Esophagus (tissue), 2 donors: ENCODE measurements around the gene EXOC2. TPM values are rescaled to one million over a fixed set of nuclear protein-coding genes. Genes with fewer than 3 reads are reported as not detected.
"Not testable (repeated sequence)": the region's sequence is repeated elsewhere in the genome, so short reads cannot be mapped to it uniquely, and the experiment has no call there.

ENCODE experiments used
- H3K27ac ChIP-seq, 2 donors: one replicate each; pipeline ENCODE4 v1.5.1; 2013; ENCODE audit warnings: low read depth in 2 of 2, mild to moderate bottlenecking in 2 of 2, inconsistent platforms in 1 of 2, low read length in 1 of 2, moderate library complexity in 1 of 2
- H3K27me3 ChIP-seq, 2 donors: one replicate each; pipeline ENCODE4 v1.6.1; 2013; ENCODE audit warnings: low read length in 2 of 2, control low read depth in 1 of 2, mild to moderate bottlenecking in 1 of 2; ENCODE audit not compliant: insufficient read depth in 2 of 2, control insufficient read depth in 1 of 2
- H3K36me3 ChIP-seq, 2 donors: one replicate each; pipeline ENCODE4 v1.6.1; 2013; ENCODE audit warnings: low read length in 1 of 2; ENCODE audit not compliant: control insufficient read depth in 2 of 2, insufficient read depth in 2 of 2
- H3K4me1 ChIP-seq, 2 donors: one replicate each; pipeline ENCODE4 v1.6.1; 2013; ENCODE audit warnings: low read length in 1 of 2; ENCODE audit not compliant: control insufficient read depth in 2 of 2, insufficient read depth in 2 of 2
- H3K4me3 ChIP-seq, 2 donors: one replicate each; pipeline ENCODE4 v1.5.1; 2013; ENCODE audit warnings: low read length in 2 of 2, mild to moderate bottlenecking in 2 of 2, low read depth in 1 of 2, moderate library complexity in 1 of 2
- H3K9me3 ChIP-seq, 2 donors: one replicate each; pipeline ENCODE4 v1.6.1; 2013; ENCODE audit warnings: mild to moderate bottlenecking in 2 of 2, low read depth in 1 of 2, low read length in 1 of 2, moderate library complexity in 1 of 2; ENCODE audit not compliant: control insufficient read depth in 2 of 2, insufficient read depth in 1 of 2
- WGBS, 2 donors: extraction: QIAGEN DNeasy Blood & Tissue Kit; methylation state at CpG; one replicate each; pipeline ENCODE4 v1.1.7; 2013; 5-methylcytosine and 5-hydroxymethylcytosine counted together
- polyA plus RNA-seq, 2 donors: library from polyadenylated mRNA; stranded (reverse); fragments of 200-250 nt; gene quantifications; one replicate each; pipeline ENCODE4 v1.2.3, GENCODE V29; 2013
- donor health status: healthy with polysubstance abuse.
- donor health status: Bipolar disorder and iron deficiency.

The EXOC2 gene
- polyA plus RNA-seq, 2 donors = 5.0 to 9.5 TPM

DNA sequence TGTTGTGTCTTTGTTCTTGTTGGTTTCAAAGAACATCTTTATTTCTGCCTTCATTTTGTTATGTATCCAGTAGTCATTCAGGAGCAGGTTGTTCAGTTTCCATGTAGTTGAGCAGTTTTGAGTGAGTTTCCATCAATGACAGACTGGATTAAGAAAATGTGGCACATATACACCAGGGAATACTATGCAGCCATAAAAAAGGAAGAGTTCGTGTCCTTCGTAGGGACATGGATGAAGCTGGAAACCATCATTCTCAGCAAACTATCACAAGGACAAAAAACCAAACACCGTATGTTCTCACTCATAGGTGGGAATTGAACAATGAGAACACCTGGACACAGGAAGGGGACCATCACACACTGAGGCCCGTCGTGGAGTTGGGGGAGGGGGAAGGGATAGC is 87.0 kb downstream of the EXOC2 start:
- H3K4me1 ChIP-seq, H3K4me3 ChIP-seq, H3K9me3 ChIP-seq, H3K27ac ChIP-seq, H3K36me3 ChIP-seq, H3K27me3 ChIP-seq: not testable (repeated sequence)
- 90 to 96% methylated on average over 5 of the region's 5 CpGs for WGBS, 2 donors

DNA sequence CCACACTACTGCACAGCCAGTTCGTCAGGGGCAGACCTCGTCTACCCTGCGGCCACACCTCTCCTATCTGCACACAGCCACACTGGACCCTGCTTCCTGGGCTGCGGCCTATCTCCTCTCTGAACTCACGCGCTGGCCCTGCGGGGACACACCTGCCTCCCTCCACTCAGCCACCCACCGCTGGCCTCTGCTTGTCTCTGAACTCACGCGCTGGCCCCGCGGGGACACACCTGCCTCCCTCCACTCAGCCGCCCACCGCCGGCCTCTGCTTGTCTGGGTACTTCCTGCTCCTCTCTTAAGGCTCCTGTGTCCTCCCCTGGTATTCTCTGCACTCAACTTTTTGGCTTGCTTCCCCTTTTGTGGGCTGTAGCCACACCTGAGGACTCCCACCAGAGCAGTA is 88.4 kb downstream of the EXOC2 start:
- Histone ChIP-seq H3K27me3 (no peaks in the 10 kb centered on the region), H3K27ac (no peak overlapping the region), H3K4me1 (no peaks in the 10 kb centered on the region), H3K4me3 (no peak overlapping the region), H3K36me3 (peaks cover 0 to 10% of the 10 kb centered on the region in 2 donors), H3K9me3 (no peaks in the 10 kb centered on the region)
- 96 to 98% methylated on average over 15 of the region's 15 CpGs for WGBS, 2 donors

- no peaks in the 10 kb centered on the region for H3K27me3 ChIP-seq
- no peak overlapping the region for H3K4me3 ChIP-seq
- peaks cover 0 to 10% of the 10 kb centered on the region in 2 donors for H3K36me3 ChIP-seq
- no peaks in the 10 kb centered on the region for H3K4me1 ChIP-seq
- WGBS, 2 donors = 95 to 96% methylated on average over 6 of the region's 6 CpGs
- H3K27ac ChIP-seq = peak overlapping the region in 1 of 2 donors; percentile 10
- no peaks in the 10 kb centered on the region for H3K9me3 ChIP-seq
Observed at GRCh38 chr6:603265-603664, 89.7 kb downstream of the EXOC2 start.

DNA sequence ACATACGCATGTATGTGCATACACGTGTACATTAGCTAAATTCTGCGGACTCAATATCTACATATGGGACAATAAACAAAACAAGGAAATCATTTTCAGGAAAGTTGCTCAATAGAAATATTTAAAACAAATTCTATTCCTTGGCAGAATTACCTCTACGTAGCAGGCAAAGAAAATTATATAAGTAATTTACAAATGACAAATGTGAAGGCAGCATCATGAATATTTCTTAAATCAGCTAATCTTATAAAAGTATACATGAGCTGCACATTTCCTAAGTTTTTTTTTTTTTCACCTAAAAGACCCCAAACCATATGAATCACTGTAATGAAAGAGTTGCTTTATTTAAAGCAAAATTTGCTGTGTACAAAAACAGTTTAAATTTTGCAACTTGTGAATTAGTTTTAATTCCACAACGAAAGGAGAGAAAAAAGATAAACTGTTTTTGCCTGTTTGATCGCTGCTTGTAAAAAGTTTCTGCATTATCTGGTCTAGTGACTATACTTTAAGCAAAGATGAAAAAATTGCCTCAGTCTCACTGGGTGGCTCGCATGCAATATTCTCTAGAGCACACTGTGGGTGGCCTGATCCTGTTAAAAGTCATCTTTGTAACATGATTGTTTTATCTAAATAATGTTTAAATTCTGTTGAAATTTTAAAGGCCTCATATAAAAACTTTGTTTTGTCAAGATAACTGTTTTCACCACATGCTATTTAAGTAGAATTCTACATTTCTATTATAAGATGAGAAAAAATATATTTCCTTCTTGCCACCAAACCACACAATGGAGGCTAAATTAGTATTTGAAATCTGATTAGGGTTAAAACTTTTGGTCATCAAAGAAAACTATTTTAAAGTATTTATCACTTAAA is 93.1 kb downstream of the EXOC2 start:
- no peak overlapping the region for H3K4me3 ChIP-seq
- H3K36me3 ChIP-seq = peaks cover 0 to 14% of the 10 kb centered on the region in 2 donors
- no peak overlapping the region for H3K27ac ChIP-seq
- H3K27me3 ChIP-seq = no peaks in the 10 kb centered on the region
- H3K9me3 ChIP-seq = no peaks in the 10 kb centered on the region
- no peaks in the 10 kb centered on the region for H3K4me1 ChIP-seq
- 92 to 94% methylated on average over 7 of the region's 7 CpGs for WGBS, 2 donors

GRCh38 chr6:593907-594212 is 99.1 kb downstream of the EXOC2 start:
- Histone ChIP-seq H3K27ac (peak overlapping the region in 1 of 2 donors; percentile 19), H3K36me3 (peaks cover 7 to 18% of the 10 kb centered on the region in 2 donors), H3K27me3 (no peaks in the 10 kb centered on the region), H3K4me3 (no peak overlapping the region), H3K4me1 (no peaks in the 10 kb centered on the region), H3K9me3 (no peaks in the 10 kb centered on the region)
- WGBS, 2 donors = 53 to 78% methylated on average over 2 of the region's 2 CpGs

DNA sequence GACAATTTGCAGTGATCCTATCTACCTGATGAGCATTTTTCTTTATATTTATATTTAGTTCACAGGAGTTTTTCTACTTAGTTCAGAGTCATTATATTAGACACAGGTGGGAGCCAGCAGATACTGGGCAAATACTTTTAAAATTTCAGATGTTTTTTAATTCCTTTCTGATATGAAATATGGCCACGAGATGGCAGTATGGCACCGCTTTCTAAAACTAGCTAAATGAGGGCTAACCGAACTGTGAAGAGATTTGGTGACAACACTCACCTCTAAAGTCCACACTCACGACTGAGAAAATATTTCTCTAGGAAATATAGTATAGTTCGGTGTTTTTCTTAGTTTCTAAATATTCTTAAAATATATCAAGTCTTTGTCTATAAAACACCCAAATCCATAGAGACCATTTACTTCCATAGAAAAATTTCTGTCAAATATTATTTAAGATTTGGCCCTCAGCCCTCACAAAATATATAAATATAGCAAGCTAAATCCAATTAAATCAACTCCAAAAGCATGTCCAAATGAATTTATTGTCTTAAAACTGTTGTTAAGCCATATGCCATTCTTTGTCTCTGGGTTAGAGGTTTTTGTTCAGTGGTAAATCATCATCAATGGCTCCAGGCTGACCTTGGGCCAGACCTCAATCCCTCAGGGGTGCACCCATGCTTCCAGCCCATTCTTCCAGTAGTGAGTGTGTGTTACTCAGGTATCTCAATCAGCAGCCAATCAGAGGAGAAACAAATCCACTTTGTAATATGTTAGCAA is 99.6 kb downstream of the EXOC2 start:
- Histone ChIP-seq H3K36me3 (peaks cover 7 to 20% of the 10 kb centered on the region in 2 donors), H3K9me3 (no peaks in the 10 kb centered on the region), H3K4me1 (no peaks in the 10 kb centered on the region), H3K27me3 (no peaks in the 10 kb centered on the region), H3K27ac (peak overlapping the region in 1 of 2 donors; percentile 19), H3K4me3 (no peak overlapping the region)
- 3 to 4% methylated on average over 5 of the region's 5 CpGs for WGBS, 2 donors

- Histone ChIP-seq H3K36me3 (peaks cover 7 to 10% of the 10 kb centered on the region in 2 donors), H3K4me3 (no peak overlapping the region), H3K9me3 (no peaks in the 10 kb centered on the region), H3K4me1 (no peaks in the 10 kb centered on the region), H3K27me3 (no peaks in the 10 kb centered on the region), H3K27ac (no peak overlapping the region)
- WGBS, 2 donors = 96% methylated on average over 22 of the region's 22 CpGs
Observed at GRCh38 chr6:589090-589489, 103.8 kb downstream of the EXOC2 start.

DNA sequence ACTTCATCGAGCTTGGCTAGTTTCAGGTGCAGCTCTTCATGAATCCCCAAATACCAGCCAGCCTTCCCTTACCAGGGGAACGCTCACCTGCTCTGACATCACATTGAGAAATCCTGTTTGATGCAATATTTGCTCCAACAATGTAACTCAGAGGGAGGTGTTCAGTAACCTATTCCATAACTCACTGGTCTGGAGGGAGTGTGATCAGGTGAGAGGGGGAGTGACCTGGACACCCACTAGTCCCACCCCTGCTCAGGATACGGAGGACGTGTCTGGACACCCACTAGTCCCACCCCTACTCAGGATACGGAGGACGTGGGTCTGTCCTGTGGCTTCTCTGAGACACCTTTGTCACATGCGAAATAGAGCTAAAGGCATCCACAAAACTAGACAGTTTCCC is 106.4 kb downstream of the EXOC2 start:
- Histone ChIP-seq H3K4me1 (no peaks in the 10 kb centered on the region), H3K9me3 (no peaks in the 10 kb centered on the region), H3K36me3 (peaks cover 6 to 7% of the 10 kb centered on the region in 2 donors), H3K4me3 (no peak overlapping the region), H3K27ac (no peak overlapping the region), H3K27me3 (no peaks in the 10 kb centered on the region)
- WGBS, 2 donors = 93% methylated on average over 7 of the region's 7 CpGs

DNA sequence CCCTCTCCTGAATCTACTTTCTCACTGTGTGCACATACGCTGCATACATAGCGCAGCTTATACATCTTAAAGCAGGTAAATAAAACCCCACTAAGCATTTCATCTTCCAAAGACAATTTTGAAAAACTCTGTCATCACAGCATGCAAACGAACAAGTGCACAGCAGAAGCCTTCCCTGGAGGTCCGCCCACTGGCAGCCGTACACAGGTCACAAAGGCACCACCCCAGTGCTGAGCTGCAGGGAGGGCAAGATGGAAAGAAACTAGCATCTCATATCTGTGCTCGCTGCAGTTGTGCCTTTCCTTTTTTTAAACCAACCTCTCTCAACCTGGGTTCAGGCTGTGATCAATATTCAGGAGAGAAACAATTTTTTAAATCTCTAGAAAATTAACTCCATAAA is 109.3 kb downstream of the EXOC2 start:
- Histone ChIP-seq H3K4me3 (no peak overlapping the region), H3K9me3 (no peaks in the 10 kb centered on the region), H3K27me3 (no peaks in the 10 kb centered on the region), H3K27ac (no peak overlapping the region), H3K4me1 (no peaks in the 10 kb centered on the region), H3K36me3 (peaks cover 0 to 5% of the 10 kb centered on the region in 2 donors)
- WGBS, 2 donors = 57 to 70% methylated on average over 6 of the region's 6 CpGs
